OCI-LY7 (cell line): ENCODE data around the gene SPATA3.

Experiments used
- CTCF ChIP-seq: fragments of 200-600 bp; sonication (generic); conservative IDR thresholded peaks from 2 replicates; pipeline ENCODE4 v1.5.1; 2014; ENCODE audit warnings: mild to moderate bottlenecking, antibody characterized with exemption, low read length, moderate library complexity, mixed read lengths
- EZH2phosphoT487 ChIP-seq: fragments of 200-600 bp; sonication (generic); IDR thresholded peaks from 2 replicates; pipeline ENCODE4 v1.6.1; 2018; ENCODE audit warnings: low read depth, borderline replicate concordance, mild to moderate bottlenecking, mixed run types, antibody characterized with exemption, low read length, moderate library complexity, mixed read lengths

GRCh38 chr2:231036578-231037106, 40.7 kb downstream of the SPATA3 start:
- TF ChIP-seq CTCF (no peak), EZH2phosphoT487 (no peak)
